Measurements from ENCODE around the gene B9D2.

GRCh38 chr19:41334793-41335192, 29.2 kb downstream of the B9D2 start:
- TF ChIP-seq CTCF (IDR thresholded peaks at IDR 0.05) (no peak), POLR2A (IDR thresholded peaks at IDR 0.05) (no peak), POLR2AphosphoS5 (IDR thresholded peaks at IDR 0.05) (no peak)

All from breast epithelium (tissue), 3 donors.